ENCODE data around the gene ITIH1. TPM values are rescaled to one million over a fixed set of nuclear protein-coding genes. Genes with fewer than 3 reads are reported as not detected.

Gene ITIH1
- total RNA-seq, 1 experiment from 2014 or later, result not detected

DNA sequence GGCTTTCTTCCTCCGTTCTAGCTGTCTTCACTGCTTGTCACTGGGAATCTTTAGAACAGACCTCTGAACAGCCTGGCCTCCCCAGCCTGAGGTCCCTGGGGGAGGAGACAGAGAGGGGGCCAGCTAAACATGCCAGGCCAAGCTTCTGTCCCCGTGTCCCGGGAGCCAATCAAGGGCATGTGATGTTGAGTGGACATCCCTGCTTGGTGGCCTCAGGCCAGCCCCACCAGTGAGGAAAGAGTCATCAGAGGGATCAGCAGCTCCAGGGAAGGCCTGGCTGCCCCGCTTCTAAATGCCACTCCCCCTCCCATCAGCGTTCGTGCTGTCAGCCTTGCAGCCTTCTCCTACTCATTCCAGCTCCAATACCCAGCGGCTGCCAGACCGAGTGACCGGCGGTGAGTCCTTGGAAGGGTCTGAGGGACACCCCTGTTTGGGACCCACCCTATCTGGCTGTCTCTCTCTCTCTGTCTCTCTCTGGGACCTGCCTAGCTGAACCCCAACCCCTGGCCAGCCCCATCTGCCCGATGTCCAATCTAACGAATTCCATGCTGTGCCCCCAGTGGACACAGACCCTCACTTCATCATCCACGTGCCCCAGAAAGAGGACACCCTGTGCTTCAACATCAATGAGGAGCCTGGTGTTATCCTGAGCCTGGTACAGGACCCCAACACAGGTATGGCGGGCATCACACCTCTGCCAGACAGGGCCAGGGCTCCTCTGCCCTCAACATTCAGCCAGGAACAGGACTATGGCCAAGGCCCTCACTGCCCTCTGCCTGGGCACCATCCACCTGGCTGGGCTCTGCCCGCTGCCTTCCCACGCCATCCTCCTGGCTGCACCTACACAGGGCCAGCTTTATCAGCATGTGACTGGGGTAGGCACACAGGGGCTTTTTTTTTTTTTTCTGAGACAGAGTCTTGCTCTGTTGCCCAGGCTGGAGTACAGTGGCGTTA lies 10.6 kb downstream of the ITIH1 start:
- no peaks in the 10 kb centered on the region for H3K9me2 ChIP-seq (replicated peaks; ENCODE audit: low read length)
- H3K79me2 ChIP-seq (ENCODE audit: low read length), result no peaks in the 10 kb centered on the region
- no peaks in the 10 kb centered on the region for H3K9me3 ChIP-seq (ENCODE audit: low read length)
- no peaks in the 10 kb centered on the region for H3F3A ChIP-seq (ENCODE audit: low read length, unreplicated experiment)
- H3K4me2 ChIP-seq (ENCODE audit: low read length), result no peak overlapping the region
- DNase-seq (no peak), ATAC-seq (no peak)
- no peak overlapping the region for H3K9ac ChIP-seq (ENCODE audit: low read length)
- no peak overlapping the region for H2AFZ ChIP-seq (ENCODE audit: low read length)
- no peaks in the 10 kb centered on the region for H3K36me3 ChIP-seq (ENCODE audit: low read depth, low read length)
- H3K27ac ChIP-seq (ENCODE audit: low read length), result no peak overlapping the region
- peaks cover 3% of the 10 kb centered on the region for H3K27me3 ChIP-seq (ENCODE audit: low read length)
- CTCF ChIA-PET, result no interaction called here
- intact Hi-C loops (cut with micrococcal nuclease), result no loop called here
- POLR2A ChIA-PET (ENCODE audit: unreplicated experiment), result interaction anchor here (0.6 kb wide), 1 partner anchor 17 kb away, joined by 6 read pairs; the partner anchor contains the start of gene NEK4
- H4K20me1 ChIP-seq (ENCODE audit: low read length), result no peaks in the 10 kb centered on the region
- no peaks in the 10 kb centered on the region for H3K4me1 ChIP-seq (ENCODE audit: insufficient read depth, low read length)
- H3K4me3 ChIP-seq (ENCODE audit: low read length), result no peak overlapping the region
- TF ChIP-seq EZH2phosphoT487 (IDR thresholded peaks at IDR 0.05; ENCODE audit: borderline replicate concordance, low read length), result no peak
- no peak for TF ChIP-seq EZH2 (IDR thresholded peaks at IDR 0.05; ENCODE audit: low read length, unreplicated experiment)
- no TSS peak for BruUV-seq (replicated peaks)

DNA sequence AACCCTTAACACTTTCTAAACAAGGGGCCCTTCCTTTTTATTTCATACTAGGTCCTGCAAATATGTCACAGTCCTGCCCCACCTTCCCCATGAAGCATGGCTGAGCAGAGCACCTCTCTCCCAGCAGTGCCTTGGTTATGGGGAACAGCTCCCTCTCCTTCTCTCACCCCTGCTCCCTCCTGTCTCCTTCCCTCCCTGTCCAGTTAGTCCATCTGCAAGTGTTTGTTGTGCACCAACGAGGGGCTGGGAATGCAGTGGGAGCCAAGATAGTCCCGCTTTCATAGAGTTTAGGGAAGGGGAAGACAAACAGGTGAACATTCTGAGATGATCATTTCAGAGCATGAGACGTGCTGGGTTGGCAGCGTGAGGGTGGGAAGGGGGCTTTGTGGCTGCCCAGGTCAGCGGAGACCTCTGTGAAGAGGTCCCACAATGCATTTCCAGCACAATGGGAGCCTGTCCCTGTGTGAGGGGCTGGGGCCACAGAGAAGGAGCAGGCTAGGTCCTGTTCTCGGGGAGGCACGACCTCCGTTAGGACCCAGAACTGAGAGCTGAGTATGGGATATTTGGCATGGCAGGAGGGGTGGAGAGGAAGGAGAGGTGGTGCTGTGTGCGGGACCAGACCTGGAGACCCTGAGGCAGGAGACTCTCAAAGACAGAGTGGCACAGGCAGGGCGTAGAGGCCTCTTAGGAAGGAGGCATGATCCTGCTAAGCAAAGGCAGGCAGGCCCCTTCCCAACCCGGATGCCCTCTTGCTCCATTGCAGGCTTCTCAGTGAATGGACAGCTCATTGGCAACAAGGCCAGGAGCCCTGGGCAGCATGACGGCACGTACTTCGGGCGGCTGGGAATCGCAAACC lies 11.7 kb downstream of the ITIH1 start:
- ChIA-PET CTCF (no interaction called here), POLR2A (ENCODE audit: unreplicated experiment) (interaction anchor here (0.5 kb wide), 1 partner anchor 103 kb away, joined by 3 read pairs; no protein-coding TSS in a partner anchor)
- H2AFZ ChIP-seq (ENCODE audit: low read length), result no peak overlapping the region
- no peak overlapping the region for H3K4me2 ChIP-seq (ENCODE audit: low read length)
- no peaks in the 10 kb centered on the region for H3K4me1 ChIP-seq (ENCODE audit: insufficient read depth, low read length)
- H3K9me2 ChIP-seq (replicated peaks; ENCODE audit: low read length), result no peaks in the 10 kb centered on the region
- no peak overlapping the region for H3K27ac ChIP-seq (ENCODE audit: low read length)
- ATAC-seq (no peak), DNase-seq (no peak)
- TF ChIP-seq EZH2phosphoT487 (IDR thresholded peaks at IDR 0.05; ENCODE audit: borderline replicate concordance, low read length), result no peak
- H3K4me3 ChIP-seq (ENCODE audit: low read length), result no peak overlapping the region
- no peaks in the 10 kb centered on the region for H4K20me1 ChIP-seq (ENCODE audit: low read length)
- intact Hi-C loops (cut with micrococcal nuclease), result no loop called here
- no peak overlapping the region for H3K9ac ChIP-seq (ENCODE audit: low read length)
- H3F3A ChIP-seq (ENCODE audit: low read length, unreplicated experiment), result no peaks in the 10 kb centered on the region
- BruUV-seq (replicated peaks), result no TSS peak
- no peaks in the 10 kb centered on the region for H3K79me2 ChIP-seq (ENCODE audit: low read length)
- no peaks in the 10 kb centered on the region for H3K27me3 ChIP-seq (ENCODE audit: low read length)
- no peaks in the 10 kb centered on the region for H3K36me3 ChIP-seq (ENCODE audit: low read depth, low read length)
- H3K9me3 ChIP-seq (ENCODE audit: low read length), result no peaks in the 10 kb centered on the region

DNA sequence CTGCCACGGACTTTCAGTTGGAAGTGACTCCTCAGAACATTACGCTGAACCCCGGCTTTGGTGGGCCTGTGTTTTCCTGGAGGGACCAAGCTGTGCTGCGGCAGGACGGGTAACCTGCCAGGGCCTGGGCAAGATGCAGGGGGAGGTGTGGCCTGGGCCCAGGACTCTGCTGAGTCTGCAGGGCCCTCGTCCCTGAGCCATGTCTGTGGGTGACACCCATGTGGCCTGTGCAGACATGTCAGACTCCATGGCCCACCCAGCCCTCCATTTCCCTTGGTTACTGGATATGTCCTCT lies 12.3 kb downstream of the ITIH1 start:
- Histone ChIP-seq H3K4me1 (ENCODE audit: insufficient read depth, low read length) (no peaks in the 10 kb centered on the region), H3K79me2 (ENCODE audit: low read length) (no peaks in the 10 kb centered on the region), H2AFZ (ENCODE audit: low read length) (no peak overlapping the region), H3K36me3 (ENCODE audit: low read depth, low read length) (no peaks in the 10 kb centered on the region), H3K4me2 (ENCODE audit: low read length) (no peak overlapping the region), H3K9ac (ENCODE audit: low read length) (no peak overlapping the region), H3K4me3 (ENCODE audit: low read length) (no peak overlapping the region), H3K9me2 (replicated peaks; ENCODE audit: low read length) (no peaks in the 10 kb centered on the region), H4K20me1 (ENCODE audit: low read length) (no peaks in the 10 kb centered on the region), H3K27me3 (ENCODE audit: low read length) (no peaks in the 10 kb centered on the region), H3F3A (ENCODE audit: low read length, unreplicated experiment) (no peaks in the 10 kb centered on the region), H3K27ac (ENCODE audit: low read length) (no peak overlapping the region), H3K9me3 (ENCODE audit: low read length) (no peaks in the 10 kb centered on the region)
- no TSS peak for BruUV-seq (replicated peaks)
- intact Hi-C loops (cut with micrococcal nuclease), result no loop called here
- no peak for TF ChIP-seq EZH2phosphoT487 (IDR thresholded peaks at IDR 0.05; ENCODE audit: borderline replicate concordance, low read length)
- TF ChIP-seq, protein P1, sequence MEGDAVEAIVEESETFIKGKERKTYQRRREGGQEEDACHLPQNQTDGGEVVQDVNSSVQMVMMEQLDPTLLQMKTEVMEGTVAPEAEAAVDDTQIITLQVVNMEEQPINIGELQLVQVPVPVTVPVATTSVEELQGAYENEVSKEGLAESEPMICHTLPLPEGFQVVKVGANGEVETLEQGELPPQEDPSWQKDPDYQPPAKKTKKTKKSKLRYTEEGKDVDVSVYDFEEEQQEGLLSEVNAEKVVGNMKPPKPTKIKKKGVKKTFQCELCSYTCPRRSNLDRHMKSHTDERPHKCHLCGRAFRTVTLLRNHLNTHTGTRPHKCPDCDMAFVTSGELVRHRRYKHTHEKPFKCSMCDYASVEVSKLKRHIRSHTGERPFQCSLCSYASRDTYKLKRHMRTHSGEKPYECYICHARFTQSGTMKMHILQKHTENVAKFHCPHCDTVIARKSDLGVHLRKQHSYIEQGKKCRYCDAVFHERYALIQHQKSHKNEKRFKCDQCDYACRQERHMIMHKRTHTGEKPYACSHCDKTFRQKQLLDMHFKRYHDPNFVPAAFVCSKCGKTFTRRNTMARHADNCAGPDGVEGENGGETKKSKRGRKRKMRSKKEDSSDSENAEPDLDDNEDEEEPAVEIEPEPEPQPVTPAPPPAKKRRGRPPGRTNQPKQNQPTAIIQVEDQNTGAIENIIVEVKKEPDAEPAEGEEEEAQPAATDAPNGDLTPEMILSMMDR (conservative IDR thresholded peaks at IDR 0.05; ENCODE audit: low read depth, low read length), result no peak
- TF ChIP-seq EZH2 (IDR thresholded peaks at IDR 0.05; ENCODE audit: low read length, unreplicated experiment), result no peak
- ATAC-seq, result no peak
- ChIA-PET POLR2A (ENCODE audit: unreplicated experiment) (interaction anchor here (0.5 kb wide), 1 partner anchor 103 kb away, joined by 3 read pairs; no protein-coding TSS in a partner anchor), CTCF (no interaction called here)
- DNase-seq, result no peak

Data from PC-3 (cell line).